H9 (cell line): ENCODE results near the gene CLCN3. TPM values are rescaled to one million over a fixed set of nuclear protein-coding genes. Genes with fewer than 3 reads are reported as not detected.
"Not testable (repeated sequence)": the region's sequence is repeated elsewhere in the genome, so short reads cannot be mapped to it uniquely, and the experiment has no call there.

Experiments
- DNase-seq: peaks from one replicate; pipeline ENCODE4 v3.0.0-alpha.2; 2017
- H2AFZ ChIP-seq: one replicate; pipeline ENCODE4 v1.6.1; 2013; ENCODE audit warnings: mild to moderate bottlenecking, low read length, control low read depth, moderate library complexity
- H2AK5ac ChIP-seq: 2 replicates; pipeline ENCODE4 v1.6.1; 2013; ENCODE audit warnings: low read length, control low read depth, mixed read lengths; ENCODE audit not compliant: insufficient read length
- H2BK120ac ChIP-seq: one replicate; pipeline ENCODE4 v1.6.1; 2013; ENCODE audit warnings: low read depth, mild to moderate bottlenecking, low read length, control low read depth, inconsistent platforms; ENCODE audit not compliant: poor library complexity, severe bottlenecking
- H2BK12ac ChIP-seq: 2 replicates; pipeline ENCODE4 v1.6.1; 2013; ENCODE audit warnings: low read length, control low read depth, mixed read lengths, low read depth; ENCODE audit not compliant: insufficient read length
- H2BK15ac ChIP-seq: 2 replicates; pipeline ENCODE4 v1.6.1; 2013; ENCODE audit warnings: low read depth, low read length, control low read depth
- H2BK20ac ChIP-seq: one replicate; pipeline ENCODE4 v1.6.1; 2013; ENCODE audit warnings: low read depth, mild to moderate bottlenecking, low read length, control low read depth, inconsistent platforms; ENCODE audit not compliant: poor library complexity, severe bottlenecking
- H2BK5ac ChIP-seq: 2 replicates; pipeline ENCODE4 v1.6.1; 2013; ENCODE audit warnings: low read length, control low read depth, mixed read lengths; ENCODE audit not compliant: insufficient read length
- H3K14ac ChIP-seq: 2 replicates; pipeline ENCODE4 v1.6.1; 2013; ENCODE audit warnings: low read length, control low read depth; ENCODE audit not compliant: insufficient read depth
- H3K18ac ChIP-seq: 2 replicates; pipeline ENCODE4 v1.6.1; 2013; ENCODE audit warnings: low read depth, mild to moderate bottlenecking, mixed read lengths, low read length, control low read depth; ENCODE audit not compliant: insufficient read length
- H3K23ac ChIP-seq: 2 replicates; pipeline ENCODE4 v1.6.1; 2013; ENCODE audit warnings: low read length, control low read depth, mixed read lengths, low read depth; ENCODE audit not compliant: insufficient read length
- H3K23me2 ChIP-seq: 2 replicates; pipeline ENCODE4 v1.6.1; 2013; ENCODE audit warnings: low read depth, mild to moderate bottlenecking, mixed read lengths, low read length, control low read depth; ENCODE audit not compliant: insufficient read length, poor library complexity, severe bottlenecking
- H3K27ac ChIP-seq: 2 replicates; pipeline ENCODE4 v1.5.1; 2013; ENCODE audit warnings: low read length, control low read depth, mixed read lengths, low read depth; ENCODE audit not compliant: insufficient read length
- H3K27me3 ChIP-seq: 2 replicates; pipeline ENCODE4 v1.6.1; 2013; ENCODE audit warnings: low read length, control low read depth, inconsistent platforms; ENCODE audit not compliant: insufficient read depth
- H3K4ac ChIP-seq: 2 replicates; pipeline ENCODE4 v1.6.1; 2013; ENCODE audit warnings: low read depth, mild to moderate bottlenecking, control low read depth, inconsistent platforms, low read length, moderate library complexity
- H3K4me1 ChIP-seq: 2 replicates; pipeline ENCODE4 v1.6.1; 2013; ENCODE audit warnings: low read length, control low read depth, inconsistent platforms; ENCODE audit not compliant: insufficient read depth
- H3K4me2 ChIP-seq: 2 replicates; pipeline ENCODE4 v1.6.1; 2013; ENCODE audit warnings: low read length, control low read depth, mixed read lengths; ENCODE audit not compliant: insufficient read length, insufficient read depth
- H3K56ac ChIP-seq: 2 replicates; pipeline ENCODE4 v1.6.1; 2013; ENCODE audit warnings: low read depth, mild to moderate bottlenecking, mixed read lengths, low read length, control low read depth; ENCODE audit not compliant: insufficient read length
- H3K79me1 ChIP-seq: 2 replicates; pipeline ENCODE4 v1.6.1; 2013; ENCODE audit warnings: low read depth, mild to moderate bottlenecking, moderate library complexity, low read length, control low read depth, inconsistent platforms; ENCODE audit not compliant: insufficient read depth, poor library complexity, severe bottlenecking
- H3K79me2 ChIP-seq: 2 replicates; pipeline ENCODE4 v1.6.1; 2013; ENCODE audit warnings: low read length, control low read depth, inconsistent platforms; ENCODE audit not compliant: insufficient read depth
- H3K9ac ChIP-seq: 2 replicates; pipeline ENCODE4 v1.6.1; 2013; ENCODE audit warnings: low read length, control low read depth, mixed read lengths; ENCODE audit not compliant: insufficient read length; ENCODE audit errors: extremely low read depth
- H3K9me3 ChIP-seq: one replicate; pipeline ENCODE4 v1.6.1; 2013; ENCODE audit warnings: low read depth, low read length, inconsistent platforms; ENCODE audit not compliant: control insufficient read depth
- H3T11ph ChIP-seq: one replicate; pipeline ENCODE4 v1.6.1; 2013; ENCODE audit warnings: mild to moderate bottlenecking, low read length, control low read depth, inconsistent platforms
- H4K20me1 ChIP-seq: one replicate; pipeline ENCODE4 v1.6.1; 2013; ENCODE audit not compliant: control insufficient read depth, insufficient read length, insufficient read depth
- H4K5ac ChIP-seq: 2 replicates; pipeline ENCODE4 v1.6.1; 2013; ENCODE audit warnings: low read depth, mild to moderate bottlenecking, mixed read lengths, low read length, control low read depth; ENCODE audit not compliant: insufficient read length
- H4K8ac ChIP-seq: replicated peaks from 2 replicates; pipeline ENCODE4 v1.6.1; 2013; ENCODE audit warnings: low read length, control low read depth, mixed read lengths, low read depth; ENCODE audit not compliant: insufficient read length
- H4K91ac ChIP-seq: 2 replicates; pipeline ENCODE4 v1.6.1; 2013; ENCODE audit warnings: low read depth, mild to moderate bottlenecking, moderate library complexity, mixed read lengths, low read length, control low read depth; ENCODE audit not compliant: insufficient read length
- H3K27ac Mint-ChIP-seq, 3 experiments: 2 replicates in 2 of 3; 3 replicates in 1 of 3; pipeline ENCODE4 v1.8.0; 2020 to 2021; ENCODE audit warnings: mixed read lengths in 3 of 3, mild to moderate bottlenecking in 1 of 3, moderate library complexity in 1 of 3
- H3K27me3 Mint-ChIP-seq: 2 replicates; pipeline ENCODE4 v1.8.0; 2021; ENCODE audit warnings: low read depth, mild to moderate bottlenecking, moderate library complexity, mixed read lengths
- H3K36me3 Mint-ChIP-seq, 3 experiments: 2 replicates in 2 of 3; 3 replicates in 1 of 3; pipeline ENCODE4 v1.8.0; 2020 to 2021; ENCODE audit warnings: low read depth in 3 of 3, mixed read lengths in 3 of 3; ENCODE audit not compliant: insufficient read depth in 1 of 3
- H3K4me1 Mint-ChIP-seq, 2 experiments: 2 replicates each; pipeline ENCODE4 v1.8.0; 2020; ENCODE audit warnings: mixed read lengths in 2 of 2
- H3K4me3 Mint-ChIP-seq, 2 experiments: 2 replicates in 1 of 2; 3 replicates in 1 of 2; pipeline ENCODE4 v1.8.0; 2020 to 2021; ENCODE audit warnings: mild to moderate bottlenecking in 2 of 2, mixed read lengths in 2 of 2, moderate library complexity in 1 of 2
- H3K9me3 Mint-ChIP-seq, 2 experiments: 2 replicates in 1 of 2; 3 replicates in 1 of 2; pipeline ENCODE4 v1.8.0; 2020; ENCODE audit warnings: mild to moderate bottlenecking in 2 of 2, mixed read lengths in 2 of 2, moderate library complexity in 1 of 2
- WGBS: extraction: QIAGEN DNeasy Blood & Tissue Kit; methylation state at CpG from one replicate; pipeline ENCODE4 v1.1.7; 2013; ENCODE audit warnings: missing lambda C conversion rate, low lambda C conversion rate, mixed read lengths; ENCODE audit not compliant: insufficient read length; ENCODE audit errors: extremely low coverage; 5-methylcytosine and 5-hydroxymethylcytosine counted together
- total RNA-seq: library from RNA; stranded (reverse); gene quantifications from 2 replicates; pipeline ENCODE4 v1.2.1, GENCODE V29; 2021
- TF ChIP-seq, protein P1 (sequence below): fragments of 200-600 bp; sonication (generic); conservative IDR thresholded peaks from 3 replicates; pipeline ENCODE4 v1.8.0; 2021; ENCODE audit warnings: antibody characterized with exemption, mild to moderate bottlenecking

Gene CLCN3
- total RNA-seq, 1 experiment from 2014 or later, result 25.7 TPM

DNA sequence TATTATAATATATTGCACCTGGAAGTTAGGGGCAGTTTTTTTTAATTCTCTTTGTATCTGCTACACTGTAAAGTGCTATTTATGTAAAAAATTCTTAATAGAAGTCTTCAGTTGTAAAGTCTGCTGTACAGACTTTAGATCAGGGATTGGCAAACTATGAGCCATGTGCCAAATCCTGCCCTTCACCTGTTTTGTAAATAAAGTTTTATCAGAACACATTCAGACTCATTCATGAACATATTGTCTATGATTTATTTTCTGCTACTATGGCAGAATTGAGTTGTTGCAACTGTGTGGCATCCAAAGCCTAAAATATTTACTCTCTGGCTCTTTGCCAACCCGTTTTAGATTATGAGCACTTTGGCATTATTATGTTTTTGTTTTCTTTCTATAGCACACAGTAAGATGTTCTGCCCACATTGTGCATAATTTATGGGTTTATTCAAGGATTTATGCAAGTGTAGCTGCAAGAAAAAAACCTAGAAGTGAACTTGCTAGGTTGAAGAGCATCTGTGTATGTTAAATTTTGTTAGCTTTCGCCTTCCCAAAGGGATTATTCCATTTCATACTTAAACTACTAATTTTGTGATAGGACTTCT lies 56.9 kb downstream of the CLCN3 start:
- peaks cover 18 to 37% (median 23%) of the 10 kb centered on the region in 3 experiments; a peak in 6 of 7 replicates for H3K36me3 Mint-ChIP-seq
- no peaks in the 10 kb centered on the region; the same call in 1 of the 2 replicates for H3K27me3 ChIP-seq
- DNase-seq, result no peak
- no peak overlapping the region for H4K91ac ChIP-seq
- H3K79me1 ChIP-seq, result peaks cover 3% of the 10 kb centered on the region
- H4K8ac ChIP-seq, result no peak overlapping the region
- H3K4me1 ChIP-seq, result no peaks in the 10 kb centered on the region
- no peak overlapping the region for H3K27ac ChIP-seq
- H4K5ac ChIP-seq, result no peak overlapping the region
- H2BK15ac ChIP-seq, result no peak overlapping the region
- peaks cover 11 to 21% of the 10 kb centered on the region in 2 experiments; a peak in 4 of 5 replicates for H3K9me3 Mint-ChIP-seq
- no peak overlapping the region for H3K4me3 Mint-ChIP-seq
- no peaks in the 10 kb centered on the region for H3K23me2 ChIP-seq
- H2BK12ac ChIP-seq, result no peak overlapping the region
- H4K20me1 ChIP-seq, result no peaks in the 10 kb centered on the region
- H3K9ac ChIP-seq, result no peak overlapping the region
- no peak overlapping the region for H2BK20ac ChIP-seq
- no peak overlapping the region for H2AK5ac ChIP-seq
- H3K4ac ChIP-seq, result no peak overlapping the region
- TF ChIP-seq, protein P1, sequence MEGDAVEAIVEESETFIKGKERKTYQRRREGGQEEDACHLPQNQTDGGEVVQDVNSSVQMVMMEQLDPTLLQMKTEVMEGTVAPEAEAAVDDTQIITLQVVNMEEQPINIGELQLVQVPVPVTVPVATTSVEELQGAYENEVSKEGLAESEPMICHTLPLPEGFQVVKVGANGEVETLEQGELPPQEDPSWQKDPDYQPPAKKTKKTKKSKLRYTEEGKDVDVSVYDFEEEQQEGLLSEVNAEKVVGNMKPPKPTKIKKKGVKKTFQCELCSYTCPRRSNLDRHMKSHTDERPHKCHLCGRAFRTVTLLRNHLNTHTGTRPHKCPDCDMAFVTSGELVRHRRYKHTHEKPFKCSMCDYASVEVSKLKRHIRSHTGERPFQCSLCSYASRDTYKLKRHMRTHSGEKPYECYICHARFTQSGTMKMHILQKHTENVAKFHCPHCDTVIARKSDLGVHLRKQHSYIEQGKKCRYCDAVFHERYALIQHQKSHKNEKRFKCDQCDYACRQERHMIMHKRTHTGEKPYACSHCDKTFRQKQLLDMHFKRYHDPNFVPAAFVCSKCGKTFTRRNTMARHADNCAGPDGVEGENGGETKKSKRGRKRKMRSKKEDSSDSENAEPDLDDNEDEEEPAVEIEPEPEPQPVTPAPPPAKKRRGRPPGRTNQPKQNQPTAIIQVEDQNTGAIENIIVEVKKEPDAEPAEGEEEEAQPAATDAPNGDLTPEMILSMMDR, result no peak
- no peaks in the 10 kb centered on the region for H3K9me3 ChIP-seq
- H3K79me2 ChIP-seq, result no peaks in the 10 kb centered on the region
- WGBS, result no CpG with 5 or more reads among the region's 2 CpGs
- no peak overlapping the region for H3K56ac ChIP-seq
- H3K14ac ChIP-seq, result no peak overlapping the region
- H3K4me2 ChIP-seq, result no peak overlapping the region
- no peak overlapping the region for H3K23ac ChIP-seq
- H2AFZ ChIP-seq, result no peak overlapping the region
- no peak overlapping the region for H3T11ph ChIP-seq
- no peaks in the 10 kb centered on the region for H3K27me3 Mint-ChIP-seq
- H2BK5ac ChIP-seq, result no peak overlapping the region
- H3K4me1 Mint-ChIP-seq, result no peaks in the 10 kb centered on the region
- H2BK120ac ChIP-seq, result no peak overlapping the region
- H3K27ac Mint-ChIP-seq, result no peak overlapping the region
- no peak overlapping the region for H3K18ac ChIP-seq

DNA sequence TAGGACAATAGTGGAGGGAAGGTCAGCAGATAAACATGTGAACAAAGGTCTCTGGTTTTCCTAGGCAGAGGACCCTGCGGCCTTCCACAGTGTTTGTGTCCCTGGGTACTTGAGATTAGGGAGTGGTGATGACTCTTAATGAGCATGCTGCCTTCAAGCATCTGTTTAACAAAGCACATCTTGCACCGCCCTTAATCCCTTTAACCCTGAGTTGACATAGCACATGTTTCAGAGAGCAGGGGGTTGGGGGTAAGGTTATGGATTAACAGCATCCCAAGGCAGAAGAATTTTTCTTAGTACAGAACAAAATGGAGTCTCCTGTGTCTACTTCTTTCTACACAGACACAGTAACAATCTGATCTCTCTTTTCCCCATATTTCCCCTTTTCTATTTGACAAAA lies 58.1 kb downstream of the CLCN3 start:
- H3K4me1 ChIP-seq, H3K18ac ChIP-seq, H4K8ac ChIP-seq, H3T11ph ChIP-seq, H2AK5ac ChIP-seq, H3K56ac ChIP-seq, H3K23ac ChIP-seq, H4K5ac ChIP-seq, H3K79me2 ChIP-seq, H3K4ac ChIP-seq, H3K4me3 Mint-ChIP-seq, H3K4me2 ChIP-seq, H3K27me3 Mint-ChIP-seq, H3K23me2 ChIP-seq, H3K27ac ChIP-seq, H3K27me3 ChIP-seq, H2BK15ac ChIP-seq, H2BK12ac ChIP-seq, H2BK20ac ChIP-seq, H2BK120ac ChIP-seq, H3K27ac Mint-ChIP-seq, H3K9me3 ChIP-seq, H4K91ac ChIP-seq, H3K9ac ChIP-seq, DNase-seq, H2BK5ac ChIP-seq, H3K14ac ChIP-seq, H2AFZ ChIP-seq, H3K79me1 ChIP-seq, H3K4me1 Mint-ChIP-seq, H4K20me1 ChIP-seq: not testable (repeated sequence)
- H3K9me3 Mint-ChIP-seq, result peaks cover 11 to 21% of the 10 kb centered on the region in 2 experiments; a peak in 4 of 5 replicates
- no CpG with 5 or more reads among the region's 2 CpGs for WGBS
- peaks cover 18 to 37% (median 23%) of the 10 kb centered on the region in 3 experiments; a peak in 6 of 7 replicates for H3K36me3 Mint-ChIP-seq
